GM11168 (cell line): Measurements from ENCODE around the gene USP12.
"Not testable (repeated sequence)": the region's sequence is repeated elsewhere in the genome, so short reads cannot be mapped to it uniquely, and the experiment has no call there.

Source experiments
- in situ Hi-C: fragments of 300-500 bp; cut with MboI; formaldehyde crosslinking; loops from one replicate; pipeline ENCODE4 v1.12.0; 2022; ENCODE audit warnings: low sequenced_read_pairs; ENCODE audit not compliant: unreplicated experiment

The USP12 gene

DNA sequence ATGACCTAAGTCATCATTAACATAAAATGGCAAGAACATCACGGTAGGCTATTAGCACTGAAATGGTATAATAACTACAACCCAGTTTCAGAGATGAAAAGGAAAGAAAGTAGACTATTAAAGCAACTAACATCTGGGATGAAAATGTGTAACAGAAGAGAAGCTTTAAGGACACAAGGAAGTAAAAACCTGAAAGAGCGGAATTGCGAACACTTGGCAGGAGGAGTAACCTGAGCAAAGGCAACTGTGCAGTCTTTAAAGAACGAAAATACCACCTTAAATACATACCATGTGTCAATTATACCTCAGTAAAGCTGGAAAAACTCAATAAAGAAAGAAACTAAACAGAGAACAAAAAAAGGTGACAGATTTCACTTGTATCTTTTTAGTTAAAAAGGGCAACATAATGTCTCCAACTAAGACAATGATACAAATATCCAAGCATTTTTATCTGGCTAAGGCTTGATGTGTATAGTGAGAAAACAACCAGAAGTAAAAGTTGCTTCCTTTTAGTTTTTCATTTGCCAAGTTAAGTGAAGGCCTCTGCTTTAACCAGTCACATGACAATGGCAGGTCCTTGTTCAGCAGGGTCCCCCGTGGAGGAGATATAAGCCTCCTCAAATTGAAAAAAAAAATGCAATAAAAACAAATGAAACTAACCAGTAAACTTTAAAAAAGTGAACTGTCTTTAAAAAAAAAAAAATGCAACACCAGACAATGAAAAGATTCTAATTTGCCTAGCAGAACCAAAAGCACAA, 11.6 kb downstream of the USP12 start:
- in situ Hi-C loops, result no loop called here

DNA sequence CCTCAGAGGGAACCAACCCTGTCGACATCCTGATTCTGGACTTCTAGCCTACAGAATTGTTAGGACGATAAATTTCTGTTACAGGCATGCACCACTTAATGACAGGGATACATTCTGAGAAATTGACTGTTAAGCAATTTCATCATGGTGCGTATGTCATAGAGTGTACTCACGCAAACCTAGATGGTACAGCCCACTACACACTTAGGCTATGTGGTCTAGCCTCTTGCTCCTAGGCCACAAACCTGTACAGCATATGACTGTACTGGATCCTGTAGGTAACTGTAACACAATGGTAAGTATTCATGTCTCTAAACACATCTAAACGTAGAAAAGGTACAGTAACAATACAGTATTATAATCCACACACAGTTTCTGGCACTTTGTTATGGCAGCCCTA, 13.3 kb downstream of the USP12 start:
- in situ Hi-C loops, result no loop called here

DNA sequence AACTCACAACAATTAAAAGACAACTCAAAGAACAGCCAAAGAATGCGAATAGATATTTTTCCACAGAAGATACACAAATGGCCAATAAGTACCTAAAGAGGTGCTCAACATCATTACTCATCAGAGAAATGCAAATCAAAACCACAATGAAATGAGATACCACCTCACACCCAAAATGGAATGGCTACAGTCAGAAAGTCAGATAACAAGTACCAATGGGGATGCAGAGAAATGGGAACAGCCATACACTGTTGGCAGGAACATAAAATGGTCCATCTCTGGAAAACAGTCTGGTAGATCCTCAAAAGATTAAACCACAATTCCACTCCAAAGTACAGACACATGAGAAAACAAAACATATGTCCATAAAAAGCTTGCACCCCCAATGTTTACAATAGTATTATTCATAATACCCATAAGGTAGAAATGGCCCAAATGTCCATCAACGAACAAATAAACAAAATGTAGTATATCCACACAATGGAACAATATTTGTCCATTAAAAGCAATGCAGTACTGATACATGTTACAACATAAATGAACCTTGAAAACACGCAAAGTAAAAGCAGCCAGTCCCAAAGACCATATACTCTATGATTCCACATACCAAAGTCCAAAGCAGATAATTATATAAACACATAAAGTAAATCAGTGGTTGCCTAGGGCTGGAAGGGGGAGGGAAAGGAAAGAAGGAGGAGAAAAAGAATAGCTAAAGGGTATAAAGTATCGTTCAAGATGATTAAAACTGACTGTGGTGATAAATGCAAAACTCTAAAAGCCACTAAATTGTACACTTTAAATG, 19.6 kb downstream of the USP12 start:
- in situ Hi-C loops, result no loop called here

DNA sequence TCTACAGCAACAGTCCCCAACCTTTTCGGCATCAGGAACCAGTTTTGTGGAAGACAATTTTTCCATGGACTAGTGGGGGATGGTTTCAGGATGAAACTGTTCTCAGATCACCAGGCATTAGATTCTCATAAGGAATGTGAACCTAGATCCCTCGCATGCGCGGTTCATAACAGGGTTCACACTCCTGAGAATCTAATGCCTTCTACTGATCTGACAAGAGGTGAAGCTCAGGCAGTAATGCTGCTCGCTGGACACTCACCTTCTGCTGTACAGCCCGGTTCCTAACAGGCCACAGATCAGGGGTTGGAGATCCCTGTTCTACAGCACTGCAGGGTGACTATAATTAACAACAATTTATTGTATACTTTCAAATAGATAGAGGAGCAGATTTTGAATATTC, 21.9 kb downstream of the USP12 start:
- in situ Hi-C loops, result no loop called here

DNA sequence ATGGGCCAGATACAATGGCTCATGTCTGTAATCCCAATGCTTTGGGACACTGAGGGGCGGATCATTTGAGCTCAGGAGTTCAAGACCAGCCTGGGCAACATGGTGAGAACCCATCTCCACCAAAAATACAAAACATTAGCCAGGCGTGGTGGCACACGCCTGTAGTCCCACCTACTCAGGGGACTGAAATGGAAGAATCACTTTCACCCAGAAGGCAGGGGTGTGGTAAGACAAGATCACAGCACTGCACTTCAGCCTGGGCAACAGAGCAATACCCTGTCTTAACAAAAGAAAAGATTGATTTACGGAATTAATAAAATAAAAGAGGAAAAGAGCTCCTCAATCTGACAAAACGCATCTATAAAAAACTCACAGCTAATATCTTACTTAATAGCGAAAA, 22.7 kb downstream of the USP12 start:
- in situ Hi-C loops, result no loop called here

DNA sequence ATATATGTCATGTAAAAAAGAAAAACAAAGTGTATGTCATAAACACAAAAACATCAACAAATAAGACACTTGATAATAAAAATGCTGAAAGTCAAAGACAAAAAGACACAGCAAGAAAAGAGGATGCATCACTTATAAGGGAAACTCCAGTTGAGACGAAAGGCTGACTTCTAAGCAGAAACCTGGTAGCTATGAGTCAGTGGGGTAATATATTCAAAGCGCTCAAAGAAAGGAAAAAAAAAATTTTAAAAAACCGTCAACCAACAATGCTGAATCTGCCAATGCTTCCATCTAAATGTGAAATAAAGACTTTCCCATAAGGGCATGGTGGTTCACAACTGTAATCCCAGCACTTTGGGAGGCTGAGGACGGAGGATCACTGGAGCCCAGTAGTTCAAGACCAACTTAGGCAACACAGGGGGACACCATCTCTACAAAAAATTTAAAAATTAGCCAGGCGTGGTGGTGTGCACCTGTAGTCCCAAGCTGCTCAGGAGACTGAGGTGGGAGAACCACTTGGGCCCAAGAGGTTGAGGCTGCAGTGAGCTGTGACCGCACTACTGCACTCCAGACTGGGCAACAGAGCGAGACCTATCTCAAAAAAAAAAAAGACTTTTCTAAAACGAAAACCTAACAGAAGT, 24.0 kb downstream of the USP12 start:
- in situ Hi-C loops, result no loop called here

DNA sequence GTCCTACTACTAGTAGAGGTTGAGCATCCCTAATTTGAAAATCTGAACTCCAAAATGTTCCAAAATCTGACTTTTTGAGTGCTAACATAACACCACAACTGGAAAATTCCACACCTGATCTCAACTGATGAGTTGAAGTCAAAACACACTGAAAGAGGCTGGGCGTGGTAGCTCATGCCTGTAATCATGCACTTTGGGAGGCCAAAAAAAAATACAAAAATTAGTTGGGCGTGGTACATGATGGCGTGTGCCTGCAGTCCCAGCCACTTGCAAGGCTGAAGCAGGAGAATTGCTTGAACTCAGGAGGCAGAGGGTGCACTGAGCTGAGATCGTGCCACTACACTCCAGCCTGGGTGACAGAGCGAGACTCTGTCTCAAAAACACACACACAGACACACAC, 29.9 kb downstream of the USP12 start:
- in situ Hi-C loops, result no loop called here

DNA sequence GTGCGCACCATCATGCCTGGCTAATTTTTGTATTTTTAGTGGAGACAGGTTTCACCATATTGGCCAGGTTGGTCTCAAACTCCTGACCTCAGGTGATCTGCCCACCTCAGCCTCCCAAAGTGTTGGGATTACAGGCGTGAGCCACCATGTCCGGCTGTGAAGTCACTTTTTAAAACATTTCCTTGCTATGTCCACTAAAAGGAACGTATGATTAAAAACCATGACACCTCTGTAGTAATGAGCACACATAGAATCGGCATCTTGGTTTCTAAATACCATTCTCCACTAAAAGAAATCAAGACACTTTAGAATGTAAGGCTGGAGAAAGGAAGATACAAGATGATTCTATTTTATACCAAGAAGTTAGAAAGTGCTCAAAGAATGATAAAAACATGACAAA, 30.5 kb downstream of the USP12 start:
- in situ Hi-C loops, result not testable (repeated sequence)

DNA sequence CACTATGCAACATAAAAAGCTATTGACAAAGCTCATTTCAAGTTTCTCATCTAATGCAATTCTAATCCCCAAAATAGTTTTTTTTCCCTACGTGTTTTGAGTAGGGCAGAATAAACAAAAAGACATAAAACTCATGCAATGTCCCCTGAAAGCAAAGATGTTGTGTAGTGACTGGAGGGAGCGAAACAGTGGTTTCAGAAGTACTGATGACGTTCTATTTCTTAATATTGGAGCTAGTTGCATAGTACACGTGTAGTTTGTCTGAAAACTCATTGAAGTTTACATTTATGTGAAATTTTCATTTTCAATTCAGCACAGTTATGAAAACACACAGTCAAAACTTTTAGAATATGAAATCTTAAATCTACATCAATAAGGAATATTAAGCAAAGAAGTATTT, 31.6 kb downstream of the USP12 start:
- in situ Hi-C loops, result no loop called here

DNA sequence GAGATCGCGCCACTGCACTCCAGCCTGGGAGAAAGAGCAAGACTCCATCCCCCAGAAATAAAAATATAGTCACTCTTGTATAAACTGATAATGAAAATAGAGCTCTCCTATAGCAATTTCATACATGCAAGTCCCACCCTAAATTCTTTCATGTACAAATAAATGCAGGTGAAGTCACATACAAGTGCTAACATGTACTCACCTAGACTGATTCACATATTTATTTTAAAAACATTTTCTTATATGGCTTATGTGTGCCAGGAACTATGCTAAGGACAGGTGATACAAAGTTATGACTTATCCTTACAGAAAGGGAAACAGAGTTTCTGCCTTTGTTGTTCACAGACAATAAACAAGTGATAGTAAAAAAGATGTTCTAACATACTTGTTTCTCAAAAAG, 32.0 kb downstream of the USP12 start:
- in situ Hi-C loops, result no loop called here

DNA sequence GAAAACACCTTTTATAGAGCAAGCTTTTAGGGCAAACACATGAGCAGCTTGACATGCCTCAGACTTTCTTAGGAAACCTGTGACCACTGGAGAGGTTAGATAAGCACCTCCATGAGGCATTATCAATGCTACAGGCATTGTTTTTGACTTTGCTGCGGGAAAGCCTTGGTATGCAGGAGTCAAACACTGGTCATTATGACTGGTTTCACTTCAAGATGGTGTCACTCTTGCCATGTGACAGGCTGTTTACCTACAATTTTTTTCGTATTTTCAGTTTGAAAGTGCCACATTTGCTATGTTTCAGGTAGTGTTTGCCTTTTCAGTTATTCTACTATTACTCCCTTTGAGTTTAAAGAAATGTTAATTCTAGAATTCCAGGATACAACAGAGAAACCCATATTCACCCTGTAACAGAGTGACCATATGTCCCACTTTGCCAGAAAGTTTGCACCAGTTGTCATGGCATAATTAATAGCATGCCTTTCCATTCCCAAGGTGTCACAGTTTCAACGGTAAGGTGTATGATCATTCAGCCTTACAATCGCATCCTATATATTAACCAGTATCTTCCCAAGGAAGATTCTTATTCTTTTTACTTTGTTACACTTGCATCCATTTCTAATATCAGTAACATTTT, 33.0 kb downstream of the USP12 start:
- in situ Hi-C loops, result no loop called here

DNA sequence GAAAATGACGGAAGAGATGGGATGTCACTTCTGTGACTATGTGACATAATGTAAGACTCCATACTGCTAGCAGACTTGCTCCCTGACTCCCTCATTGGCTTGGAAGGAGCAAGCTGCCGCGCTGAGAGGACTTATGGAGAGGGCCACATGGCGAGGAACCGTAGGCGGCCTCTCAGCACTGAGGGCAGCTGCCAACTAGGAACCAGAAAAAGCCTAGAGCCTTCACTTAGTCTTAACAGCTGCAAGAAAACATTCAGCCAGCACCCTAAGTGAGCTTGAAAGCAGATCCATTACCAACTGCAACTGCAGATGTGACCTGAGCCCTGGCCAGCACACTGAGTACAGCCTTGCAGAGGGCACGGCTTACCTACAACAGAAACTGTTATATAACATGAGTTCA, 33.9 kb downstream of the USP12 start:
- in situ Hi-C loops, result no loop called here

DNA sequence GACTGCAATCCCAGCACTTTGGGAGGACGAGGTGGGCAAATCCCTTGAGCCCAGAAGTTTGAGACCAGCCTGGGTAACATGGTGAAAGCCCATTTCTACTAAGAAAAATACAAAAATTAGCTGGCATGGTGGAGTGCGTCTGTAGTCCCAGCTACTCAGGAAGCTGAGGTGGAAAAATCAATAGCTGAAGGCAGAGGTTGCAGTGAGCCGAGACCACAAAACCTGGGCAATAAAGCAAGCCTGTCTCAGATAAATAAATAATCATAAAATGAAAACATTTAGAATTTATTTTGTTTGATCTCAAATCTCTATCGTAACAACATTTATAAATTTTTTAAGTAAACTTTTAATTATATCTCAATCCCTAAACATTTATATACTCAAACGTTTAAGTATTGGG, 36.6 kb downstream of the USP12 start:
- in situ Hi-C loops, result no loop called here

DNA sequence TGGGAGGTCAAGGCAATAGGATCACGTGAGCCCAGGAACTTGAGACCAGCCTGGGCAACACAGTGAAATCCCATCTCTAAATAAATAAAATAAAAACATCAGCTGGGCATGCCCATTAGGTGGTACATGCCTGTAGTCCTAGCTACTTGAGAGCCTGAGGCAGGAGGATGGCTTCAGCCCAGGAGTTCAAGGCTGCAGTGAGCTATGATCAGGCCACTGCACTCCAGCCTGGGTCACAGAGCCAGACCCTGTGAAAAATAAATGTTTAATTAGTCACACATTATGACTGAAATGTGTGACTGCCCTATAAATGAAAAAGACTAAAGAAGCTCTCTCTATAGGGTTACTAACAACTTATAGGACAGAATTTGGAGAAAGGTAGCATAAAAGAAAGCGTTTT, 37.7 kb downstream of the USP12 start:
- in situ Hi-C loops, result loop anchor here (5.0 kb wide), 1 partner anchor 33 kb away; no protein-coding TSS in a partner anchor

DNA sequence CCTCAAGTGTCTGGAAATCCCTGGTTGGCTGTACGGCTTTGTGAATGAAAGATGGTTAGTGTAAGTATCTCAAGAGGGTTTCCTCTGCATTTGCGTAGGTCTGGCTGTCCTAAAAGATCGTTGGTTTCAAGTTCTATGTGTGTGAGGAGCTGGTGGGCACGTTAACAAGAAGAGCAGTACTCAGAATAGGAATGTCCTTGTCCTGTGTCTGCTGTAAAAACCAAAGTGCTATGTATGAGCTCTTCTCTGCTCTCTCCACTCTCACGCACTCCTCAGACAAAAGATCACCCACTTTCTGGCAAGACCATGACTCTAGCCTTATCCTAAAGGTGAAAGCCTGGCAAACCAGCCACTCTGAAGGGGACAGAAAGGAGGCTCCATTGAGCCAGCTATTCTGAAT, 39.1 kb downstream of the USP12 start:
- in situ Hi-C loops, result loop anchor here (5.0 kb wide), 1 partner anchor 35 kb away; no protein-coding TSS in a partner anchor

DNA sequence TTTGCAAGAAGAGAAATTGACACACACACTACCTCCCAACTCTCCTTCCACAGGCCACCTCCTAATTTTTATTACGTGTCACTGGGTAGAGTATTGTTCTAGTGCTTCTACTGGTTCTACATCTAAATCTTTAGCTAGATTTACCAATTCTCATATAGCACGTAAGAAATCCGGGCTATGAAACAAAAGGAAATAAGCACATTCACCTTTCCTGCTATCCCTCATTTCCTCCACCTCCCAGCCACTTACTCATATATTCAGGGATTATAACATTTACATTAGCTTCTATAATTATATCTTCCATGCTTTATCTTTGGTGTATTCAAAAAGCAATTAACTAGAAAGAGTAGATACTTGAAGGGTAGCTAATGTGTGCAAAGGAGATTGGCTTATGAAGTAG, 39.7 kb downstream of the USP12 start:
- in situ Hi-C loops, result loop anchor here (5.0 kb wide), 1 partner anchor 35 kb away; no protein-coding TSS in a partner anchor

DNA sequence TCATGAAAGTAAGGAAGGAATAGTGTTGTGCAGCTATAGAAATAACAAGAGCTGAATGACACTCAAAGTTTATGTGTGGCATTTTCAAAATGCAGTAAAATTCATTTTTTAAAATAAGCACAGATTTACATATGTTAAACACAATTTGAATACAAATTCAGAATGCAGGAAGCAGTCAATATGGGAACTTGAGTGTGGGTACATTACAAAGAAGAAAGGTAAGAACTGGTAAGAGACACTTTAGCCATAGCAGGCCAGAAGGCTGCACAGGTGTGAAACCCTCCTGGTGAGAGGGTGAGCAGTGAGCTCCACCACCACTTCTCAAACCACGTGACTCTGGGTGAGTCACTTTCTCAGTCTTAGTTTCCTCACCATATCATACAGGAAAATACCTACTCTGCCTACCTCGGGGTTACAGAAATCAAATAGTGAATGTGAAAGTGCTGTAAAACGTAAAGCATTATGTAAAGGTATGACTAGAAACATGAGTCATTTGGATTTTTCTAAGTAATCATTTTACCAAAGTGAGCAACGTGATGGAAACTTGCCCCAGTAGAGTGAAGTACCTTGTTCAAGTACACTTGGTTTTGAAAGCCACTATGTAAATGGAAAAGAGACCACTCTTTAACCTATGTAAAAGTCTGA, 40.5 kb downstream of the USP12 start:
- in situ Hi-C loops, result loop anchor here (5.0 kb wide), 1 partner anchor 36 kb away; no protein-coding TSS in a partner anchor

DNA sequence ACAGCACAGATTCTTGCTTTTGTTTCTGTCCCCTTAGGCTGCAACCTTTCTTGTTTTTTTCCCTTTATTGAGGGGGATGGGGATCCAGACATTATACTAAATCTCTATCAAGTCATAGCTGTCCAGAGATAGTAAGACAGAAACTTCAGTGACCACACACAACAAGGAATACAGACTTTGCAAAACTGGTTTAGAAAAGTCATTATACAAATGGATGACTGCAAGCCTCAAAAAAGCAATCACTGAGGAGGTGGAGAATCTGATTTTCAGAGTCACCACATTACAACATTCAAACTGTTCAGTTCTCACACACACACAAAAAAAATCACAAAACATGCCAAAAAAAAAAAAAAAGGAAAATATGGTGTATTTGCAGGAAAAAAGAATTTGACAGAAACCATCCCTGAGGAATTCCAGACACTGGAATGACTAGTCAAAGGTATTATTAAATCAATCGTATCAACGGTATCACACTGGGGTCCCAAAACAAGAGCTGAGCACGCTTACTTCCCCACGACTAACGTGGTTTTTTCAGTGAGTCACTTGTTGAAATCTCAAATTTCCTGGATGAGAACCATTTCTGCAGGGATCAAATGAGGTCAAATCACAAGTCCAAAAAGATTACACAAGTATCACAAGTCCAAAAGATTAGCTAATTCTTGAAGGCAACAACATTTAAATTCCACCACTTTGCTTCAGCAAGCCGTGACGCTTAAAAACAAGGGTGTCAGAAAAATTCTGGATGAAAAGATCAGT, 41.2 kb downstream of the USP12 start:
- in situ Hi-C loops, result loop anchor here (5.0 kb wide), 1 partner anchor 37 kb away; no protein-coding TSS in a partner anchor
